ENCODE measurements around the gene MAPK1. TPM values are rescaled to one million over a fixed set of nuclear protein-coding genes. Genes with fewer than 3 reads are reported as not detected.
"Not testable (repeated sequence)": the region's sequence is repeated elsewhere in the genome, so short reads cannot be mapped to it uniquely, and the experiment has no call there.

MAPK1 gene
- total RNA-seq, 1 experiment from 2014 or later: 139 TPM

GRCh38 chr22:21840236-21840823 lies 27.1 kb downstream of the MAPK1 start:
- H3K4me3 ChIP-seq (ENCODE audit: low read depth, low read length, poor library complexity, severe bottlenecking): no peak overlapping the region
- peaks cover 16% of the 10 kb centered on the region for H3K4me1 ChIP-seq (ENCODE audit: insufficient read depth, low read length, poor library complexity, severe bottlenecking)
- BruUV-seq (replicated peaks): no TSS peak
- no peaks in the 10 kb centered on the region for H3K27me3 ChIP-seq (replicated peaks; ENCODE audit: insufficient read depth, low read depth, low read length, poor library complexity)
- H3K36me3 ChIP-seq (ENCODE audit: insufficient read depth, low read length, poor library complexity, severe bottlenecking): no peaks in the 10 kb centered on the region
- TF ChIP-seq EZH2 (IDR thresholded peaks at IDR 0.05; ENCODE audit: borderline replicate concordance, low read depth, low read length, poor library complexity, severe bottlenecking) (no peak), CTCF (conservative IDR thresholded peaks at IDR 0.05; ENCODE audit: low read depth, low read length) (no peak)
- ChIA-PET POLR2A (ENCODE audit: low non-redundant PET) (no interaction called here), CTCF (no interaction called here)
- H3K9me3 ChIP-seq (ENCODE audit: low read depth, low read length, poor library complexity, severe bottlenecking): no peaks in the 10 kb centered on the region
- intact Hi-C loops (cut with micrococcal nuclease; ENCODE audit: unreplicated experiment): no loop called here
- no peak for DNase-seq (ENCODE audit: low spot score)
- no peak overlapping the region for H3K27ac ChIP-seq (ENCODE audit: low read depth, low read length, poor library complexity, severe bottlenecking)

GRCh38 chr22:21839765-21840140 lies 27.7 kb downstream of the MAPK1 start:
- H3K27me3 ChIP-seq (replicated peaks; ENCODE audit: insufficient read depth, low read depth, low read length, poor library complexity): no peaks in the 10 kb centered on the region
- DNase-seq (ENCODE audit: low spot score): no peak
- H3K36me3 ChIP-seq (ENCODE audit: insufficient read depth, low read length, poor library complexity, severe bottlenecking): no peaks in the 10 kb centered on the region
- CTCF ChIA-PET: no interaction called here
- peaks cover 17% of the 10 kb centered on the region for H3K4me1 ChIP-seq (ENCODE audit: insufficient read depth, low read length, poor library complexity, severe bottlenecking)
- TF ChIP-seq CTCF (conservative IDR thresholded peaks at IDR 0.05; ENCODE audit: low read depth, low read length) (no peak), EZH2 (IDR thresholded peaks at IDR 0.05; ENCODE audit: borderline replicate concordance, low read depth, low read length, poor library complexity, severe bottlenecking) (no peak)
- H3K4me3 ChIP-seq (ENCODE audit: low read depth, low read length, poor library complexity, severe bottlenecking): no peak overlapping the region
- no TSS peak for BruUV-seq (replicated peaks)
- H3K27ac ChIP-seq (ENCODE audit: low read depth, low read length, poor library complexity, severe bottlenecking): no peak overlapping the region
- intact Hi-C loops (cut with micrococcal nuclease; ENCODE audit: unreplicated experiment): no loop called here
- POLR2A ChIA-PET (ENCODE audit: low non-redundant PET): no interaction called here
- no peaks in the 10 kb centered on the region for H3K9me3 ChIP-seq (ENCODE audit: low read depth, low read length, poor library complexity, severe bottlenecking)

DNA sequence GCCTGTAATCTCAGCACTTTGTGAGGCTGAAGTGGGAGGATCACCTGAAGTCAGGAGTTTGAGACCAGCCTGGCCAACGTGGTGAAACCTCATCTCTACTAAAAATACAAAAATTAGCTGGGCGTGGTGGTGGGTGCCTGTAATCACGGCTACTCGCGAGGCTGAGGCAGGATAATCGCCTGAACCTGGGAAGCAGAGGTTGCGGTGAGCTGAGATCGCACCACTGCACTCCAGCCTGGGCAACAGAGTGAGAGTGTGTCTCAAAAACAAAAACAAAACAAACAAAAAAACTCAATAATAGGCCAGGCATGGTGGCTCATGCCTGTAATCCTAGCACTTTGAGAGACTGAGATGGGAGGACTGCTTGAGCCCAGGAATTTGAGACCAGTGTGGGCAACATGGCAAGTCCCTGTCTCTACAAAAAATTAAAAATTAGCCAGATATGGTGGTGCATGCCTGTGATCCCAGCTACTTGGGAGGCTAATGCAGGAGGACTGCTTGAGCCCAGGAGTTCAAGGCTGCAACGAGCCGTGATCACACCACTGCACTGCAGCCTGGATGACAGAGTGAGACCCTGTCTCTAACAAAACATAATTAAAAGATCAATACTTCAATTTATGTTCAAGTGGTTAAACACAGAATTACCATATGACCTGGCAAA lies 28.2 kb downstream of the MAPK1 start:
- H3K27ac ChIP-seq (ENCODE audit: low read depth, low read length, poor library complexity, severe bottlenecking); H3K4me3 ChIP-seq (ENCODE audit: low read depth, low read length, poor library complexity, severe bottlenecking); DNase-seq (ENCODE audit: low spot score); POLR2A ChIA-PET (ENCODE audit: low non-redundant PET); H3K9me3 ChIP-seq (ENCODE audit: low read depth, low read length, poor library complexity, severe bottlenecking); H3K36me3 ChIP-seq (ENCODE audit: insufficient read depth, low read length, poor library complexity, severe bottlenecking); BruUV-seq (replicated peaks); intact Hi-C loops (cut with micrococcal nuclease; ENCODE audit: unreplicated experiment); H3K27me3 ChIP-seq (replicated peaks; ENCODE audit: insufficient read depth, low read depth, low read length, poor library complexity); CTCF ChIA-PET: not testable (repeated sequence)
- peaks cover 17% of the 10 kb centered on the region for H3K4me1 ChIP-seq (ENCODE audit: insufficient read depth, low read length, poor library complexity, severe bottlenecking)
